Measurements from ENCODE around the gene INCA1. TPM values are rescaled to one million over a fixed set of nuclear protein-coding genes. Genes with fewer than 3 reads are reported as not detected.
A peak's percentile ranks its signal among the peaks of the same experiment; 100 is the strongest.

INCA1 gene, protein sequence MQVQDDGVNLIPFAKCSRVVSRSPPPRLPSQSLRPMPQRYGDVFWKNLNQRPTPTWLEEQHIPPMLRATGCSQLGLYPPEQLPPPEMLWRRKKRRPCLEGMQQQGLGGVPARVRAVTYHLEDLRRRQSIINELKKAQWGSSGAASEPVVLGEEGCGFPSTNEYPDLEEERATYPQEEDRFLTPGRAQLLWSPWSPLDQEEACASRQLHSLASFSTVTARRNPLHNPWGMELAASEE
- 0.34 and 0.37 TPM in 2 replicates for total RNA-seq

- Mint-ChIP-seq H3K27me3 (ENCODE audit: insufficient read depth) (peaks cover 8% of the 10 kb centered on the region), H3K9me3 (no peaks in the 10 kb centered on the region)
- DNase-seq (ENCODE audit: low spot score), result peak; percentile 89
Measured at GRCh38 chr17:4997302-4998026, at the start of gene INCA1, which contains the start of gene KIF1C. Gene INCA1 (minus strand): TSS chr17:4997522. CDS start chr17:4994437, 3,085 bp downstream. Gene KIF1C (plus strand): TSS chr17:4997950. CDS start chr17:5000247, 2,297 bp downstream.

DNA sequence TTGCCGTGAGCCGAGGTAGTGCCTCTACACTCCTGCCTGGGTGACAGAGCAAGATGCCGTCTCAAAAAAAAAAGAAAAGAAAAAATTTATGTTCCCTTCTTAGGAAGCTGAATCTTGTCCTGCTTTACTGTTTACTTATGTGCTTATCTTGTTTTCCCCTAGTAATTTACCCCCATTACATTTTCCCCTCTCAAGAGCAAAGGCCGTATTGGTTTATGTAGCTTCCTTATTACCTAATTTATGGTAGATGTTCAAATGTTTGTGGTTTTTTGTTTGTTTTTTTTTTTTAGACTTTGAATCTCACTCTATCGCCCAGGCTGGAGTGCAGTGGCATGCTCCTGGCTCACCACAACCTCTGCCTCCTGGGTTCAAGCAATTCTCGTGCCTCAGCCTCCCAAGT, 48.2 kb upstream of the INCA1 start:
- H3K4me1 Mint-ChIP-seq (ENCODE audit: low read depth), result peaks cover 52% of the 10 kb centered on the region
- no peaks in the 10 kb centered on the region for H3K27me3 Mint-ChIP-seq (ENCODE audit: insufficient read depth)
- no peak overlapping the region for H3K4me3 Mint-ChIP-seq
- no peak for DNase-seq (ENCODE audit: low spot score)
- intact Hi-C loops (cut with micrococcal nuclease), result loop anchor here (5.0 kb wide), 1 partner anchor 138 kb away; no protein-coding TSS in a partner anchor
- no peaks in the 10 kb centered on the region for H3K9me3 Mint-ChIP-seq
- H3K27ac Mint-ChIP-seq, result peak overlapping the region; percentile 50
- H3K36me3 Mint-ChIP-seq (ENCODE audit: low read depth), result peaks cover 23% of the 10 kb centered on the region

More at GRCh38 chr17:4997302-4998026, at the start of gene INCA1, which contains the start of gene KIF1C:
- peaks cover 17% of the 10 kb centered on the region for H3K36me3 Mint-ChIP-seq (ENCODE audit: low read depth)
- peak within 1 kb of the TSS; percentile 90 for H3K4me3 Mint-ChIP-seq
- intact Hi-C loops (cut with micrococcal nuclease), result loop anchor here (1.0 to 5.0 kb wide), 7 partner anchors 10 to 285 kb away; partner anchors contain the start of genes CAMTA2, PFN1, RABEP1 and RNF167
- peak within 1 kb of the TSS; percentile 90 for H3K27ac Mint-ChIP-seq
- peaks cover 19% of the 10 kb centered on the region for H3K4me1 Mint-ChIP-seq (ENCODE audit: low read depth)

DNA sequence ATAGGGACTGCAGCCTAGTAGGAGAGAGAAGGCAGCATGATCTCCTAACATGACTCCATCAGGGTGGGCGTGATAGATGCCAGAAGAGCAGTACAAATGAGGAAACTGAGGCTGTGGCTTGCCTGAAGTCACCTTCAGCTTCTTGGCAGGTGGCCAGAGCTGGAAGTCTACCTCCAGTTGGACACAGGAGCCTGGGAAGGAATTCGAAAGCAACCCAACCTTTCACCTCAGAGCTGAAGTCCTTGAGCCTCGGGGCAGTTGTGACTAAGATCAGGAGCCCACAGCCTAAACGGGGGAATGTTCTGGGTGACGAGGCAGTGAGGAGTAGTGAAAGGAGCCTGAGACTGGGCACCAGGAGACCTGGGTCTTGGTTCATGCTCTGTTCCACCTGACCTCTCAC, 47.3 kb upstream of the INCA1 start:
- Mint-ChIP-seq H3K4me3 (no peak overlapping the region), H3K9me3 (no peaks in the 10 kb centered on the region), H3K27ac (peak overlapping the region; percentile 8), H3K27me3 (ENCODE audit: insufficient read depth) (no peaks in the 10 kb centered on the region), H3K36me3 (ENCODE audit: low read depth) (peaks cover 24% of the 10 kb centered on the region), H3K4me1 (ENCODE audit: low read depth) (peaks cover 49% of the 10 kb centered on the region)
- intact Hi-C loops (cut with micrococcal nuclease), result loop anchor here (5.0 kb wide), 1 partner anchor 137 kb away; no protein-coding TSS in a partner anchor
- no peak for DNase-seq (ENCODE audit: low spot score)

DNA sequence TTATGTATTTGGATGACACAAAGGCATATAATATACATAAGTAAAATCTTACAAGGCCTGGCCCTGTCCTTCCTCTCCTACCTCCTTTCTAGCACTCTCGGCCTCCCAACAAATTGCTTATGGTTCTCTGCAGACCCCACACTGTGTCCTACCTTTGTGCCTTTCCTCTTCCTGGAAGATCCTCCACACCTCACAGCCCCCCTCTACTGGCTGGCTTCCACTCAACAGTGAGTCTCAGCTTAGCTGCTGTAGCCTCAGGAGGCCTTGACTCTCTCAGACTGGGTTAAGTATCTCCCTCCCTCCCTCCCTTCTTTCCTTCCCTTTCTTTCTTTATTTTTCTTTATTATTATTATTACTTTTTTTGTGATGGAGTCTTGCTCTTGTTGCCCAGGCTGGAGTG, 46.2 kb upstream of the INCA1 start:
- H3K4me3 Mint-ChIP-seq, result peak overlapping the region; percentile 83
- no peak for DNase-seq (ENCODE audit: low spot score)
- H3K27ac Mint-ChIP-seq, result peak overlapping the region; percentile 82
- no peaks in the 10 kb centered on the region for H3K9me3 Mint-ChIP-seq
- no peaks in the 10 kb centered on the region for H3K27me3 Mint-ChIP-seq (ENCODE audit: insufficient read depth)
- peaks cover 44% of the 10 kb centered on the region for H3K4me1 Mint-ChIP-seq (ENCODE audit: low read depth)
- peaks cover 22% of the 10 kb centered on the region for H3K36me3 Mint-ChIP-seq (ENCODE audit: low read depth)
- intact Hi-C loops (cut with micrococcal nuclease), result no loop called here

DNA sequence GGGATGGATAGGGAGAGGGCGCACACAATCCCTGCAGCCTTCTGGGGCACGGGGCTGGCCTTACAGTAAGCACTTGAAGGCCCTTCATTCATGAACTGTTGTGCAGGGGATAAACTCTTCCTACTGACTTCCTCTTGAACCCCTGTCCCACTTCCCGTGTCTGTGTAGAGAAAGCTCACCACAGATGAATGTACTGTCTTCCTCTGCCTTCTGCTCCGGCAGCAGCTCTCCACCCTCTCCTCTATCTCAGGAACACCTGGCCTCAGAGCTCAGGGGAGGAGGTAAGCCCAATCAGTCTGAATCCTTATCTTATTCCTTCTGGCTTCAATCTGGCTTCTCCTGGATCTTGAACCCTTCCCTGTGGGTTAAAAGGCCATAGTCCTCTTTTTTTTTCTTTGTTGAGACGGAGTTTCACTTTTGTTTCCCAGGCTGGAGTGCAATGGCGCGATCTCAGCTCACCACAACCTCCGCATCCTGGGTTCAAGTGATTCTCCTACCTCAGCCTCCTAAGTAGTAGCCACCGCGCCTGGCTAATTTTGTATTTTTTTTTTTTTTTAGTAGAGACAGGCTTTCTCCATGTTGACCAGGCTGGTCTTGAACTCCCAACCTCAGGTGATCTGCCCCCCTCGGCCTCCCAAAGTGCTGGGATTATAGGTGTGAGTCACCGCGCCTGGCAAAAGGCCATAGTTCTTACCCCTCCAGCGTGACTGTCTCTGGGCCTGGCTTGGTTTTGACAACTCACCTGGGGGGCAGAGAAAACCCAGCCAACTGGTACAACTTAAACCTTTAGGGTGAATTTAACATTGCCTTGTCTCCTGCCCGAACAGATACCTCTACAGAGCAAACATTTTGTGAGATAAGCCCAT, 45.1 kb upstream of the INCA1 start:
- Mint-ChIP-seq H3K4me3 (peak overlapping the region; percentile 83), H3K9me3 (no peaks in the 10 kb centered on the region), H3K36me3 (ENCODE audit: low read depth) (peaks cover 20% of the 10 kb centered on the region), H3K27me3 (ENCODE audit: insufficient read depth) (no peaks in the 10 kb centered on the region), H3K27ac (peak overlapping the region; percentile 92), H3K4me1 (ENCODE audit: low read depth) (peaks cover 38% of the 10 kb centered on the region)
- intact Hi-C loops (cut with micrococcal nuclease), result loop anchor here (1.0 kb wide), 1 partner anchor 11 kb away; no protein-coding TSS in a partner anchor
- peak; percentile 28 for DNase-seq (ENCODE audit: low spot score)

GRCh38 chr17:5035315-5035714, 38.0 kb upstream of the INCA1 start, which contains the start of gene SLC52A1:
Gene SLC52A1 (minus strand): TSS chr17:5035426. CDS start chr17:5034606, 820 bp downstream.
- H3K9me3 Mint-ChIP-seq, result no peaks in the 10 kb centered on the region
- H3K4me1 Mint-ChIP-seq (ENCODE audit: low read depth), result peaks cover 15% of the 10 kb centered on the region
- H3K27me3 Mint-ChIP-seq (ENCODE audit: insufficient read depth), result peaks cover 7% of the 10 kb centered on the region
- intact Hi-C loops (cut with micrococcal nuclease), result loop anchor here (10.0 kb wide), 1 partner anchor 79 kb away; the partner anchor contains the start of genes USP6 and ZNF232
- no peak within 1 kb of the TSS for H3K4me3 Mint-ChIP-seq
- peak within 1 kb of the TSS; percentile 9 for H3K27ac Mint-ChIP-seq
- DNase-seq (ENCODE audit: low spot score), result no peak
- peaks cover 5% of the 10 kb centered on the region for H3K36me3 Mint-ChIP-seq (ENCODE audit: low read depth)

DNA sequence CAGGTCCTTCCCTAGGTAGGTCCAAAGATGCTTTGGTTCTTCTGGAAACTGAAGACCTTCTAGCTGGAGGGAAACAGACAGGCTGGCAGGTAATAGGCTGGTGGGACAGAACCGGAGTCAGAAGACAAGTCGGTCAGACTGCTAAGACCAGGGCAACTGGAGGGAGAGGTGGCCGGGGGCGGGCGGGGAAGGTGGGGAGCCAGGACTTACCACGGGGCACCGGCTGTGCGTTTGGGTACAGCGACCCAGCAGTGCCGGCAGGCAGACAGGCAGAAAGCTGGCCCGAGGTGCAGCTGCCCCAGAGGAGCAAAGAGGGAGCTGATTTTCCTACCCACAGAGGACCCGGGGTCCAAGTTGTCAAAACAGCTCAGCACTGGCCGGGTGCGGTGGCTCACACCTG, 37.3 kb upstream of the INCA1 start:
- no peak for DNase-seq (ENCODE audit: low spot score)
- H3K9me3 Mint-ChIP-seq, result no peaks in the 10 kb centered on the region

DNA sequence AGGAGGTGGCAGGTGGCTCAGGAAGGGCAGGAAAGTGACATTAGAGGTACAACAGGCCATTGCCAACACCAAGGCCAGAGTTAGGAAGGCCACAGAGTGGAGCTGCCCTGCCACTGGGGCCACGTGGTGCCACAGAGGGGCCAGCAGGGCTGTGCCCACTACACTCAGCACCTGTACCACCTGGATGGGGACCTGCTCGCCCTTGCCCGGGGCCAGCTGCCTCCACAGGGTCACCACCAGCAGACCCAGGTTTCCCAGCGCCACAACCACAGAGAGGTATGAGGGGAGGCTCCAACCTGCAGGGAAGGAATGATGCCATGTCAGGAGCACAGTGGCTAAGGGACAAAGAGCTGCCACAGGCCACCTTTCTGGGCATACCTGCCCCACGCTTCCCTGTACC, 36.7 kb upstream of the INCA1 start:
- Mint-ChIP-seq H3K9me3 (no peaks in the 10 kb centered on the region), H3K36me3 (ENCODE audit: low read depth) (peaks cover 2% of the 10 kb centered on the region), H3K4me3 (no peak overlapping the region), H3K4me1 (ENCODE audit: low read depth) (peaks cover 19% of the 10 kb centered on the region), H3K27ac (no peak overlapping the region), H3K27me3 (ENCODE audit: insufficient read depth) (peaks cover 7% of the 10 kb centered on the region)
- intact Hi-C loops (cut with micrococcal nuclease), result loop anchor here (5.0 to 10.0 kb wide), 2 partner anchors 43 to 81 kb away; partner anchors contain the start of genes USP6, ZFP3 and ZNF232
- no peak for DNase-seq (ENCODE audit: low spot score)

More for the DNA sequence above, 37.3 kb upstream of the INCA1 start:
- Mint-ChIP-seq H3K27me3 (ENCODE audit: insufficient read depth) (peaks cover 7% of the 10 kb centered on the region), H3K4me3 (no peak overlapping the region), H3K36me3 (ENCODE audit: low read depth) (peaks cover 3% of the 10 kb centered on the region), H3K4me1 (ENCODE audit: low read depth) (peaks cover 19% of the 10 kb centered on the region), H3K27ac (peak overlapping the region; percentile 9)
- intact Hi-C loops (cut with micrococcal nuclease), result loop anchor here (5.0 to 10.0 kb wide), 2 partner anchors 43 to 80 kb away; partner anchors contain the start of genes USP6, ZFP3 and ZNF232

DNA sequence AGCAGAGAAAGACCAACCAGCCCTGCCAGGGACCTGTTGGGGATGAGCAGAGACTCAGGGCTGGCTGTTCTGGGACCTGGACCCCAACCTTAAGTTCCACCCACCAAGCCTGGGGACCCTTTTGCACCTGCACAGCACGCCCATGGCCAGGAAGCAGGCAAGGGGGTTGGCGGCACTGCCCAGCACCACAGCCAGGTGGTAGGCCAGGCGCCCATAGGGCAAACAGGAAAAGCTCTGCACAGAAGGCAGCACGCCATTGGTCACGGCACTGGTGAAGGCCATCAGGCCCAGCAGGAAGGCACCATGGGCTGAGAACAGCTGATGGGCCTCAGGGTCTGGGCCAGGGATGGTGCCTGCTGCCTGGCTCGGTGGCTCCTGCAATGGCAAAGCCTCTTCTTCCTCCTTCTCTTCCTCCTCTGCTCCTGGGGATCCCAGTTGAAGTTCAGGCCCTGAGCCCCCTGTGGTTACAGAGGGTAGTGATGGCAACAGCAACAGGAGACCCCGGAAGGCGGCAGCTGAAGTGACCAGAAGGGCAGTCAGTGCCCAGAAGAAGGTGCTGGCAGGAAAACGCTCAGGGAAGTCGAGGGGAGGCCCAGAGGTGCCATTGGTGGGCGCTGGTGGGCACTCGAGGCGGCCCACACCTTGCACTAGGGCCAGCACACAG, 36.2 kb upstream of the INCA1 start:
- intact Hi-C loops (cut with micrococcal nuclease), result loop anchor here (5.0 to 10.0 kb wide), 2 partner anchors 44 to 81 kb away; partner anchors contain the start of genes USP6, ZFP3 and ZNF232
- peaks cover 19% of the 10 kb centered on the region for H3K4me1 Mint-ChIP-seq (ENCODE audit: low read depth)
- no peaks in the 10 kb centered on the region for H3K9me3 Mint-ChIP-seq
- H3K36me3 Mint-ChIP-seq (ENCODE audit: low read depth), result peaks cover 2% of the 10 kb centered on the region
- peaks cover 7% of the 10 kb centered on the region for H3K27me3 Mint-ChIP-seq (ENCODE audit: insufficient read depth)
- DNase-seq (ENCODE audit: low spot score), result no peak
- no peak overlapping the region for H3K27ac Mint-ChIP-seq
- no peak overlapping the region for H3K4me3 Mint-ChIP-seq

- H3K36me3 Mint-ChIP-seq (ENCODE audit: low read depth), result peaks cover 4% of the 10 kb centered on the region
- peaks cover 7% of the 10 kb centered on the region for H3K27me3 Mint-ChIP-seq (ENCODE audit: insufficient read depth)
- DNase-seq (ENCODE audit: low spot score), result no peak
- intact Hi-C loops (cut with micrococcal nuclease), result loop anchor here (5.0 to 10.0 kb wide), 2 partner anchors 44 to 82 kb away; partner anchors contain the start of genes USP6, ZFP3 and ZNF232
- H3K4me3 Mint-ChIP-seq, result no peak overlapping the region
- no peak overlapping the region for H3K27ac Mint-ChIP-seq
- peaks cover 19% of the 10 kb centered on the region for H3K4me1 Mint-ChIP-seq (ENCODE audit: low read depth)
- H3K9me3 Mint-ChIP-seq, result no peaks in the 10 kb centered on the region
Measured at GRCh38 chr17:5032865-5033264, 35.5 kb upstream of the INCA1 start.

GRCh38 chr17:5031365-5032082, 34.2 kb upstream of the INCA1 start:
- Mint-ChIP-seq H3K4me1 (ENCODE audit: low read depth) (peaks cover 19% of the 10 kb centered on the region), H3K27me3 (ENCODE audit: insufficient read depth) (peaks cover 7% of the 10 kb centered on the region), H3K9me3 (no peaks in the 10 kb centered on the region), H3K4me3 (peak overlapping the region; percentile 86), H3K27ac (peak overlapping the region; percentile 95), H3K36me3 (ENCODE audit: low read depth) (peaks cover 5% of the 10 kb centered on the region)
- intact Hi-C loops (cut with micrococcal nuclease), result loop anchor here (1.0 to 10.0 kb wide), 10 partner anchors 11 to 122 kb away; partner anchors contain the start of genes CAMTA2, INCA1, KIF1C and RNF167
- peak; percentile 73 for DNase-seq (ENCODE audit: low spot score)
